HCT116 (cell line): Measurements from ENCODE around the gene RBM34.

ENCODE experiments used
- CTCF ChIP-seq, 3 experiments: fragments of 200-600 bp in 1 of 3; sonication (generic) in 1 of 3; IDR thresholded peaks in 2 of 3; conservative IDR thresholded peaks in 1 of 3; 2 replicates each; pipeline ENCODE4 v1.5.1; 2012 to 2017; ENCODE audit warnings: low read depth in 2 of 3, low read length in 2 of 3, antibody characterized with exemption in 1 of 3, borderline replicate concordance in 1 of 3, control low read depth in 1 of 3, mild to moderate bottlenecking in 1 of 3, mixed read lengths in 1 of 3, mixed run types in 1 of 3, moderate library complexity in 1 of 3; ENCODE audit not compliant: insufficient read depth in 1 of 3
- EGR1 ChIP-seq: IDR thresholded peaks from 2 replicates; pipeline ENCODE4 v1.6.1; 2012; ENCODE audit warnings: low read depth
- ELF1 ChIP-seq: IDR thresholded peaks from 2 replicates; pipeline ENCODE4 v1.6.1; 2012; ENCODE audit warnings: low read depth, borderline replicate concordance
- POLR2A ChIP-seq: IDR thresholded peaks from 2 replicates; pipeline ENCODE4 v1.7.0; 2011; ENCODE audit warnings: borderline replicate concordance; ENCODE audit not compliant: insufficient read depth, insufficient read length; ENCODE audit errors: extremely low read depth
- RAD21 ChIP-seq: IDR thresholded peaks from 2 replicates; pipeline ENCODE4 v1.6.1; 2012; ENCODE audit warnings: low read depth, mild to moderate bottlenecking
- SRF ChIP-seq: IDR thresholded peaks from 2 replicates; pipeline ENCODE4 v1.6.1; 2012; ENCODE audit warnings: low read depth
- ZFX ChIP-seq: fragments of 450-650 bp; IDR thresholded peaks from 2 replicates; pipeline ENCODE4 v1.6.1; 2017

DNA sequence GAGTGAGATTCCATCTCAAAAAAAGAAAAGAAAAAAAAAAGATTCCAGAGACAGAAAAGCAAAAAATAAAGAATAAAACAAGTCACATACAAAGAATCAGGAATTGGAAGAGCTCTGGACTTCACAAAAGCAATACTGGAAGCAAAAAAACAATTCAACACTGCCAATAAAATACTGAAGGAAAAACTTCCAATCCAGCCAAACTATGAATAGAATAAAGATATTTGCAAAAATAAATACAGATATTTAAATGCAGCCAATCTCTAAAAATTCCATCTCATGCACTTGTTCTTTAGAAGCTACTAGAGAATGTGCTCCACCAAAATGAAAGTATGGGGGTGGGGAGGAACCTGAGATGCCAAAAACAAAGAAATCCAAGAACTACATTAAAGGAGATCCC is 29.4 kb upstream of the RBM34 start:
- TF ChIP-seq POLR2A (no peak), CTCF (IDR thresholded peaks at IDR 0.05 in 2 of 3, conservative IDR thresholded peaks at IDR 0.05 in 1 of 3; ENCODE audit: borderline replicate concordance in 1 of 3, insufficient read depth in 1 of 3, low read depth in 2 of 3, low read length in 2 of 3) (no peak), RAD21 (no peak), ZFX (no peak), SRF (no peak), ELF1 (no peak), EGR1 (no peak)
